ENCODE measurements around the gene CACFD1. TPM values are rescaled to one million over a fixed set of nuclear protein-coding genes. Genes with fewer than 3 reads are reported as not detected.
A peak's percentile ranks its signal among the peaks of the same experiment; 100 is the strongest.
"Not testable (repeated sequence)": the region's sequence is repeated elsewhere in the genome, so short reads cannot be mapped to it uniquely, and the experiment has no call there.

The CACFD1 gene
- total and polyA plus RNA-seq, 12 donors = 8.8 to 17.3 (median 10.8) TPM

- DNase-seq (no peak), ATAC-seq (no peak)
- Histone ChIP-seq H3K4me1 (no peaks in the 10 kb centered on the region), H3K9me3 (no peaks in the 10 kb centered on the region), H3K36me3 (no peaks in the 10 kb centered on the region), H3K27me3 (no peaks in the 10 kb centered on the region), H3K4me3 (no peak overlapping the region), H3K27ac (no peak overlapping the region)
- TF ChIP-seq CTCF (IDR thresholded peaks at IDR 0.05) = no peak
- intact Hi-C loops (cut with DNase I) = no loop called here
- 84 to 85% methylated on average over 22 to 23 of the region's 23 CpGs for WGBS, 2 donors
Measured at GRCh38 chr9:133445293-133445969, 14.3 kb upstream of the CACFD1 start.

- Histone ChIP-seq H3K27ac (no peak overlapping the region), H3K4me3 (no peak overlapping the region), H3K9me3 (no peaks in the 10 kb centered on the region), H3K27me3 (no peaks in the 10 kb centered on the region), H3K4me1 (no peaks in the 10 kb centered on the region), H3K36me3 (no peaks in the 10 kb centered on the region)
- TF ChIP-seq CTCF (IDR thresholded peaks at IDR 0.05) = no peak
- ATAC-seq = peak in 1 of 8 donors; percentile 54
- intact Hi-C loops (cut with DNase I) = no loop called here
- DNase-seq = no peak
- WGBS, 2 donors = 54 to 62% methylated on average over 13 of the region's 13 CpGs
Measured at GRCh38 chr9:133448487-133448972, 11.2 kb upstream of the CACFD1 start.

GRCh38 chr9:133449760-133450159 lies 10.0 kb upstream of the CACFD1 start:
- Histone ChIP-seq H3K27me3 (no peaks in the 10 kb centered on the region), H3K27ac (no peak overlapping the region), H3K9me3 (no peaks in the 10 kb centered on the region), H3K4me3 (no peak overlapping the region), H3K4me1 (no peaks in the 10 kb centered on the region), H3K36me3 (no peaks in the 10 kb centered on the region)
- 89 to 92% methylated on average over 12 of the region's 12 CpGs for WGBS, 2 donors
- intact Hi-C loops (cut with DNase I) = no loop called here
- ATAC-seq = peak in 1 of 8 donors; percentile 20
- no peak for DNase-seq
- TF ChIP-seq CTCF (IDR thresholded peaks at IDR 0.05) = no peak

GRCh38 chr9:133451865-133452264 lies 7.9 kb upstream of the CACFD1 start:
- H3K4me1 ChIP-seq; H3K9me3 ChIP-seq; ATAC-seq; H3K27me3 ChIP-seq; DNase-seq; H3K27ac ChIP-seq; intact Hi-C loops (cut with DNase I); H3K36me3 ChIP-seq; H3K4me3 ChIP-seq: not testable (repeated sequence)
- 94 to 96% methylated on average over 5 of the region's 5 CpGs for WGBS, 2 donors

GRCh38 chr9:133452562-133452961 lies 7.2 kb upstream of the CACFD1 start:
- H3K27ac ChIP-seq = no peak overlapping the region
- 86 to 93% methylated on average over 7 of the region's 7 CpGs for WGBS, 2 donors
- ATAC-seq (no peak), DNase-seq (no peak)
- no peaks in the 10 kb centered on the region for H3K4me1 ChIP-seq
- no peaks in the 10 kb centered on the region for H3K27me3 ChIP-seq
- no peak for TF ChIP-seq CTCF (IDR thresholded peaks at IDR 0.05)
- no peaks in the 10 kb centered on the region for H3K9me3 ChIP-seq
- H3K36me3 ChIP-seq = no peaks in the 10 kb centered on the region
- intact Hi-C loops (cut with DNase I) = no loop called here
- no peak overlapping the region for H3K4me3 ChIP-seq

Data from heart right ventricle (tissue), 16 donors.